SK-N-SH (cell line): Measurements from ENCODE around the gene TGFB2.

Experiments
- EP300 ChIP-seq, 2 experiments: IDR thresholded peaks; 2 replicates each; pipeline versions ENCODE4 v1.4.0 to v1.6.1; 2012; ENCODE audit warnings: borderline replicate concordance in 1 of 2, low read depth in 1 of 2, low read length in 1 of 2
- EZH2phosphoT487 ChIP-seq: fragments of 200-600 bp; sonication (generic); IDR thresholded peaks from 2 replicates; pipeline ENCODE4 v1.6.1; 2017; ENCODE audit warnings: low read depth, mixed run types, mild to moderate bottlenecking, antibody characterized with exemption, moderate library complexity, borderline replicate concordance
- GABPA ChIP-seq: IDR thresholded peaks from 2 replicates; pipeline ENCODE4 v1.4.0; 2012; ENCODE audit warnings: low read depth, mild to moderate bottlenecking
- NRF1 ChIP-seq: IDR thresholded peaks from 2 replicates; pipeline ENCODE4 v1.6.1; 2012; ENCODE audit warnings: low read depth, mild to moderate bottlenecking, low read length
- POLR2AphosphoS5 ChIP-seq: IDR thresholded peaks from 2 replicates; pipeline ENCODE4 v1.6.1; 2012; ENCODE audit warnings: low read depth, low read length
- RAD21 ChIP-seq: IDR thresholded peaks from 2 replicates; pipeline ENCODE4 v1.6.1; 2012; ENCODE audit warnings: mild to moderate bottlenecking, low read length
- RCOR1 ChIP-seq: fragments of 150-350 bp; IDR thresholded peaks from 2 replicates; pipeline ENCODE4 v1.6.1; 2017; ENCODE audit warnings: antibody characterized with exemption, low read length
- SMC3 ChIP-seq: IDR thresholded peaks from 2 replicates; pipeline ENCODE4 v1.6.1; 2012; ENCODE audit warnings: low read depth, low read length, improper control_type of control experiment
- TCF12 ChIP-seq: IDR thresholded peaks from 2 replicates; pipeline ENCODE4 v1.4.0; 2012
- TF ChIP-seq, protein P1 (sequence below): fragments of 200-600 bp; sonication (generic); IDR thresholded peaks from 2 replicates; pipeline ENCODE4 v1.6.1; 2017; ENCODE audit warnings: antibody characterized with exemption, mild to moderate bottlenecking, moderate library complexity
- TF ChIP-seq, protein P2 (sequence below): fragments of 150-350 bp; IDR thresholded peaks from 2 replicates; pipeline ENCODE4 v1.6.1; 2017; ENCODE audit warnings: antibody characterized with exemption, low read length, low read depth, borderline replicate concordance
- TF ChIP-seq, protein P3 (sequence below): IDR thresholded peaks from 2 replicates; pipeline ENCODE4 v1.4.0; 2012; ENCODE audit warnings: low read depth, borderline replicate concordance
- TF ChIP-seq, protein P4 (sequence below): IDR thresholded peaks from 2 replicates; pipeline ENCODE4 v1.4.0; 2012; ENCODE audit warnings: low read depth

DNA sequence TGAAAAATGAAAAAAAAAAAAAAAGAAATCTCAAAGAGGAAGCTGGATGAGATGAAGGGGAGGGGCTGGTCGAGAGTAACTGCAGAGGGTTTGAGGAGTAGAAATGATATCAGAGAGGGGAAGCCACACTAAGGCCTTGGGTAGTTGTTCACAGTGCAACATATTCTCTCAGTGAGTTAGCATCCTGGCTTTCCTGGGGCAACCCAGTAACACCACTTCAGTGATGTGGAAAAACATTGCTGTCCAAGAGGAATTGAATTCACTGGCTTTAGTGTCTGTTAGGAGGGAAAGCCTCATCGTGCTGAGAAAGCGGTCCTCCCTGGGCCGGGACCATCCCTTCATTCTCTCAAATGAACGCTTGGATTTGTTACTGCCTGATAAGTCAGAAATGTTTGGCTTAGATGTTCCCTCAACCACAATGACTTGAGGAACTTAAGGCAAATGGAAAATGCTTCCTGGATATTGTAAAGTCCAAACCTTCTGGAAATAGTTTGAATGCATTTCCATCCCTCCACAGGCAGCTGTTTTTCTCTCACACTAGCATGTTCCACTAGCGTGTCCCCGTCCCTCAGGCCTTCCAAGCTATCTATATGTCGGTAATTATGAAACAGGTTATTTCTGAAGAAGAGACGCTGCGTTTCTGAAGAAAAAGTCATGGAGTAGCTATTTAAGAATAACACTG is 12.2 kb downstream of the TGFB2 start:
- TF ChIP-seq EZH2phosphoT487 = no peak
- TF ChIP-seq TCF12 = no peak
- TF ChIP-seq, protein P1, sequence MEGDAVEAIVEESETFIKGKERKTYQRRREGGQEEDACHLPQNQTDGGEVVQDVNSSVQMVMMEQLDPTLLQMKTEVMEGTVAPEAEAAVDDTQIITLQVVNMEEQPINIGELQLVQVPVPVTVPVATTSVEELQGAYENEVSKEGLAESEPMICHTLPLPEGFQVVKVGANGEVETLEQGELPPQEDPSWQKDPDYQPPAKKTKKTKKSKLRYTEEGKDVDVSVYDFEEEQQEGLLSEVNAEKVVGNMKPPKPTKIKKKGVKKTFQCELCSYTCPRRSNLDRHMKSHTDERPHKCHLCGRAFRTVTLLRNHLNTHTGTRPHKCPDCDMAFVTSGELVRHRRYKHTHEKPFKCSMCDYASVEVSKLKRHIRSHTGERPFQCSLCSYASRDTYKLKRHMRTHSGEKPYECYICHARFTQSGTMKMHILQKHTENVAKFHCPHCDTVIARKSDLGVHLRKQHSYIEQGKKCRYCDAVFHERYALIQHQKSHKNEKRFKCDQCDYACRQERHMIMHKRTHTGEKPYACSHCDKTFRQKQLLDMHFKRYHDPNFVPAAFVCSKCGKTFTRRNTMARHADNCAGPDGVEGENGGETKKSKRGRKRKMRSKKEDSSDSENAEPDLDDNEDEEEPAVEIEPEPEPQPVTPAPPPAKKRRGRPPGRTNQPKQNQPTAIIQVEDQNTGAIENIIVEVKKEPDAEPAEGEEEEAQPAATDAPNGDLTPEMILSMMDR = no peak
- TF ChIP-seq EP300 (IDR thresholded peaks at IDR 0.05; ENCODE audit: borderline replicate concordance in 1 of 2, low read depth in 1 of 2, low read length in 1 of 2) = no peak
- TF ChIP-seq, protein P2, sequence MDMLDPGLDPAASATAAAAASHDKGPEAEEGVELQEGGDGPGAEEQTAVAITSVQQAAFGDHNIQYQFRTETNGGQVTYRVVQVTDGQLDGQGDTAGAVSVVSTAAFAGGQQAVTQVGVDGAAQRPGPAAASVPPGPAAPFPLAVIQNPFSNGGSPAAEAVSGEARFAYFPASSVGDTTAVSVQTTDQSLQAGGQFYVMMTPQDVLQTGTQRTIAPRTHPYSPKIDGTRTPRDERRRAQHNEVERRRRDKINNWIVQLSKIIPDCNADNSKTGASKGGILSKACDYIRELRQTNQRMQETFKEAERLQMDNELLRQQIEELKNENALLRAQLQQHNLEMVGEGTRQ = no peak
- TF ChIP-seq RAD21 = no peak
- TF ChIP-seq NRF1 = no peak
- TF ChIP-seq POLR2AphosphoS5 = no peak
- TF ChIP-seq, protein P3, sequence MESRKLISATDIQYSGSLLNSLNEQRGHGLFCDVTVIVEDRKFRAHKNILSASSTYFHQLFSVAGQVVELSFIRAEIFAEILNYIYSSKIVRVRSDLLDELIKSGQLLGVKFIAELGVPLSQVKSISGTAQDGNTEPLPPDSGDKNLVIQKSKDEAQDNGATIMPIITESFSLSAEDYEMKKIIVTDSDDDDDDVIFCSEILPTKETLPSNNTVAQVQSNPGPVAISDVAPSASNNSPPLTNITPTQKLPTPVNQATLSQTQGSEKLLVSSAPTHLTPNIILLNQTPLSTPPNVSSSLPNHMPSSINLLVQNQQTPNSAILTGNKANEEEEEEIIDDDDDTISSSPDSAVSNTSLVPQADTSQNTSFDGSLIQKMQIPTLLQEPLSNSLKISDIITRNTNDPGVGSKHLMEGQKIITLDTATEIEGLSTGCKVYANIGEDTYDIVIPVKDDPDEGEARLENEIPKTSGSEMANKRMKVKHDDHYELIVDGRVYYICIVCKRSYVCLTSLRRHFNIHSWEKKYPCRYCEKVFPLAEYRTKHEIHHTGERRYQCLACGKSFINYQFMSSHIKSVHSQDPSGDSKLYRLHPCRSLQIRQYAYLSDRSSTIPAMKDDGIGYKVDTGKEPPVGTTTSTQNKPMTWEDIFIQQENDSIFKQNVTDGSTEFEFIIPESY = no peak
- no peak for TF ChIP-seq RCOR1
- TF ChIP-seq SMC3 = no peak
- TF ChIP-seq, protein P4, sequence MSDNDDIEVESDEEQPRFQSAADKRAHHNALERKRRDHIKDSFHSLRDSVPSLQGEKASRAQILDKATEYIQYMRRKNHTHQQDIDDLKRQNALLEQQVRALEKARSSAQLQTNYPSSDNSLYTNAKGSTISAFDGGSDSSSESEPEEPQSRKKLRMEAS = no peak
- TF ChIP-seq GABPA = no peak
